ENCODE measurements around the gene TBC1D4.

GRCh38 chr13:75385708-75386083 lies 96.3 kb downstream of the TBC1D4 start:
- no peak for TF ChIP-seq CTCF (conservative IDR thresholded peaks at IDR 0.05; ENCODE audit: low read depth in 2 of 2)
- no peak for TF ChIP-seq POLR2AphosphoS5 (IDR thresholded peaks at IDR 0.05; ENCODE audit: low read depth)
- no peak for TF ChIP-seq NANOG (IDR thresholded peaks at IDR 0.05; ENCODE audit: borderline replicate concordance)
- TF ChIP-seq REST (IDR thresholded peaks at IDR 0.05; ENCODE audit: unreplicated experiment): no peak
- TF ChIP-seq ETS1 (IDR thresholded peaks at IDR 0.05): no peak
- no peak for TF ChIP-seq CREB1 (CRISPR knock-in tag; IDR thresholded peaks at IDR 0.05; ENCODE audit: low read depth)
- no peak for TF ChIP-seq EZH2 (IDR thresholded peaks at IDR 0.05; ENCODE audit: low read depth, unreplicated experiment)
- no peak for TF ChIP-seq EZH2phosphoT487 (IDR thresholded peaks at IDR 0.05; ENCODE audit: unreplicated experiment)
- no peak for TF ChIP-seq JUNB (IDR thresholded peaks at IDR 0.05; ENCODE audit: unreplicated experiment)
